Activated T-helper 2 cell treated with anti-CD3 and anti-CD28 coated beads, Interferon-gamma antibody, Interleukin-2, Interleukin-4, amounts not matched to agents 10 μg/mL and 5 μg/mL and 100 μg/mL, durations not matched to agents 14 hours and 24 hours and 36 hours (primary cell): ENCODE measurements around the gene ZNRD2. TPM values are rescaled to one million over a fixed set of nuclear protein-coding genes. Genes with fewer than 3 reads are reported as not detected.

Experiments
- DNase-seq: peaks from one replicate; pipeline ENCODE4 v3.0.0; 2021; ENCODE audit warnings: low spot score
- H3K27ac Mint-ChIP-seq: one replicate; pipeline ENCODE4 v1.8.0; 2021; ENCODE audit warnings: mixed read lengths
- H3K27me3 Mint-ChIP-seq: one replicate; pipeline ENCODE4 v1.8.0; 2021; ENCODE audit warnings: low read depth, mixed read lengths
- H3K36me3 Mint-ChIP-seq: one replicate; pipeline ENCODE4 v1.8.0; 2021; ENCODE audit warnings: low read depth, mixed read lengths
- H3K4me1 Mint-ChIP-seq: one replicate; pipeline ENCODE4 v1.8.0; 2021; ENCODE audit warnings: low read depth, mixed read lengths
- H3K4me3 Mint-ChIP-seq: one replicate; pipeline ENCODE4 v1.8.0; 2021; ENCODE audit warnings: low read depth, mild to moderate bottlenecking, moderate library complexity, mixed read lengths
- H3K9me3 Mint-ChIP-seq: one replicate; pipeline ENCODE4 v1.8.0; 2021; ENCODE audit warnings: mixed read lengths
- intact Hi-C: fragments of 100-400 bp; cut with micrococcal nuclease; formaldehyde crosslinking; loops from one replicate; pipeline ENCODE4 v1.15.1; 2023
- total RNA-seq: library from RNA; stranded (reverse); gene quantifications from 2 replicates; pipeline ENCODE4 v1.2.3, GENCODE V29; 2022

Gene ZNRD2
- total RNA-seq, 1 donor from 2014 or later, result 63.8 TPM

DNA sequence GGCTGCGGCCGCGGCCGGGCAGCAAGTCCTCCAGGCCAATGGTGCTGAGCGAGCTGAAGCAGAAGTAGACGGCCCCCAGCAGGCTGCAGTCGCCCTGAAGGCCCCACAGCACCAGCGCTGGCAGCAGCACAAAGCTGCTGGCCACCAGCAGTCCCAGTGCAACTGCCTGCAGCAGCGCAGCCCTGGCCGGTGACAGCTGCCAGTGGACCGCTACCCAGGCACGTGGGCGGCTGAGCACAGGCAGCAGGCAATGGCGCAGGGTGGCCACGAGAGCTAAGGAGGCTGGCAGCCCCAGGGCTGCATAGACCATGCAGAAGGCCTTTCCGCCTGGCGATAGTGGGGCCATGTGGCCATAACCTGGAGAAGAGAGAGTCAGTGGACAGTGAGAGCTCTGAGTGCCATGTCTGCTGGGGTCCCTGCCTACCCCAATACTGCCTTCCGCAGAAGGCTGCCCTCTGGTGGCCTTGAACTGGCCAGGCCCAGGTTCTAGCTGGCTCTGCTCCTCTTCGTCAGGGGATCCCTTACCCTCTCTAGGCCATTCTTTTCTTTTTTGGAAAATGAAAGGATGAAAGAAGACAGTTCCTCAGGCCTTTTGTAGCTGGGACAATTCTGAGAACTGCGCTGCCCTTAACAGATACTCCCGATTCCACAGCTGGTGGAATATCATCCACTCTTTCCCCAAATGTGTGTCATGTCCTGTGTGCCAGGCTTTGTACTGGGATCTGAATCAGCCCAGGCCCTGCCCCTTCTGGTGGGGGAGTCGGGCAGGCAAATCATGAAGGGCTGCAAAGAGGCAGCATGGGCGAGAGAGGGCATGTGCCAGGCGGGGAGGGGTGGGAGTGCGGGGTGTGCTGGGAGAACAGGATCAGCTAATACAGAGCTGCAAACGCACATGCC, 23.5 kb downstream of the ZNRD2 start:
- no peaks in the 10 kb centered on the region for H3K27me3 Mint-ChIP-seq
- no peak overlapping the region for H3K27ac Mint-ChIP-seq
- no peak overlapping the region for H3K4me3 Mint-ChIP-seq
- intact Hi-C loops, result no loop called here
- peaks cover 19% of the 10 kb centered on the region for H3K4me1 Mint-ChIP-seq
- H3K36me3 Mint-ChIP-seq, result peaks cover 46% of the 10 kb centered on the region
- H3K9me3 Mint-ChIP-seq, result no peaks in the 10 kb centered on the region
- DNase-seq, result no peak

GRCh38 chr11:65595131-65595530, 24.9 kb downstream of the ZNRD2 start:
- Mint-ChIP-seq H3K4me1 (peaks cover 13% of the 10 kb centered on the region), H3K9me3 (no peaks in the 10 kb centered on the region), H3K27ac (peak overlapping the region; percentile 19), H3K27me3 (no peaks in the 10 kb centered on the region), H3K36me3 (peaks cover 42% of the 10 kb centered on the region), H3K4me3 (no peak overlapping the region)
- intact Hi-C loops, result no loop called here
- no peak for DNase-seq

DNA sequence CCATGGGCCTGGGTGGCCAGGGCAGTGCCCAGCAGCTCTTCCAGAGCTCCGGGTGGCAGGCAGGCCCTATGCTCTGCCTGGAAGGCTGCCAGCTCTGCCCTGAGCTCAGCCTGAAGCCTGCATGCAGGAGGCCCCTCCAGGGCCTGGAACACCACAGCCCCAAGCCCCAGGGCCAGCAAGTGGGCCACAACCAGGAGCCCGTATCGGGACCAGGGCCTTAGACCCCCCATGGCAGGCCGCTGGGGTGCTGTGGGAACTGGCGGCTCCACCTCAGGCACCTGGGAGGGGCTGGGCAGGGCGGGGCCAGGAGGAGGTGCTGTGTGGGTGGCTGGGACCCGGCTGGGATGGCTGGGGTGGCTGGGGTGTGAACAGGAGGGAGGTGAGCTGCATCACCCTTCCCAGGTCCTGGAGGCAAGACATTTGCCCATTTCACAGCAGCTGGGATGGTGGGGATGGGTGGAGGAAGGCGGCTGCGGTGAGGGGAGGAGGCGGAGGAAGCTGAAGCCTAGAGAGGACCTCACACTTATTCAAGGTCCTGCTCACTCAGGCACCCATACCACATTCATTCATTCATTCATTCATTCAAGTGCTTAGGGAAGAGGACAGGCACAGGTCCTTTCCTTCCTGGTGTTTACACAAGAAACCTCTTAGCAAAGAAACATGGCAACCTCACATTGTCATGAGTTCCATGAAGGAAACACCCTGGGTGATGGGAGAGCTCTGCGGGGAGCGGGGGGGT, 25.4 kb downstream of the ZNRD2 start, which contains the start of gene KCNK7:
Gene KCNK7 (minus strand): TSS at position 258 of the 739 bp plus-strand sequence. CDS start 28 bp downstream, at position 230.
- H3K27me3 Mint-ChIP-seq, result no peaks in the 10 kb centered on the region
- DNase-seq, result no peak
- peaks cover 38% of the 10 kb centered on the region for H3K36me3 Mint-ChIP-seq
- peak within 1 kb of the TSS; percentile 19 for H3K27ac Mint-ChIP-seq
- H3K4me1 Mint-ChIP-seq, result peaks cover 10% of the 10 kb centered on the region
- intact Hi-C loops, result no loop called here
- no peaks in the 10 kb centered on the region for H3K9me3 Mint-ChIP-seq
- H3K4me3 Mint-ChIP-seq, result no peak within 1 kb of the TSS

- Mint-ChIP-seq H3K36me3 (peaks cover 40% of the 10 kb centered on the region), H3K27me3 (no peaks in the 10 kb centered on the region)
Measured at GRCh38 chr11:65596520-65596919, 26.2 kb downstream of the ZNRD2 start.

DNA sequence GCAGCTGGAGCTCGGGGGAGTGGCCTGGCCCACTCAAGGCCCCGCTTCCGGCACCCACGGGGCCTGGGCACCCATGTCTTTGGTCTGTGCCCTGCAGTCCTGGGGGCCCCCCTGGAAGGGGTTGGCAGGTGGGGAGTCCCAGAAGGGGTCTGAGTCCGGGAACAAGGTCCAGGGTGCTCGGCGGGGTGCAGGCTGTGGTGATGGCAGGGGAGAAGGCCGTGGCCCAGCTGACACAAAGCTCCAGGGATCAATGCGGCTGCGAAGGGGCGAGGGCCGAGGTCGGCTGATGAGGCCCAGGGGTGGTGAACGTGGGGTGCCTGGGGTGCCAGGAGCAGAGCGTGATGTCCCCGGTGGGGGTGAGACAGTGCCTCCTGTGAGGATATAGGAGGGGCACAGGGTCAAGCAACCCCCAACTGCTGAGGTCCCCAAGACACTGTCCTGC, 28.0 kb downstream of the ZNRD2 start:
- Mint-ChIP-seq H3K4me3 (no peak overlapping the region), H3K27me3 (no peaks in the 10 kb centered on the region), H3K4me1 (peaks cover 10% of the 10 kb centered on the region), H3K27ac (no peak overlapping the region), H3K9me3 (no peaks in the 10 kb centered on the region), H3K36me3 (peaks cover 41% of the 10 kb centered on the region)
- DNase-seq, result no peak
- intact Hi-C loops, result no loop called here

More at GRCh38 chr11:65596520-65596919, 26.2 kb downstream of the ZNRD2 start:
- DNase-seq, result no peak
- no peak overlapping the region for H3K4me3 Mint-ChIP-seq
- H3K4me1 Mint-ChIP-seq, result peaks cover 10% of the 10 kb centered on the region
- intact Hi-C loops, result no loop called here
- H3K27ac Mint-ChIP-seq, result peak overlapping the region; percentile 8
- no peaks in the 10 kb centered on the region for H3K9me3 Mint-ChIP-seq

DNA sequence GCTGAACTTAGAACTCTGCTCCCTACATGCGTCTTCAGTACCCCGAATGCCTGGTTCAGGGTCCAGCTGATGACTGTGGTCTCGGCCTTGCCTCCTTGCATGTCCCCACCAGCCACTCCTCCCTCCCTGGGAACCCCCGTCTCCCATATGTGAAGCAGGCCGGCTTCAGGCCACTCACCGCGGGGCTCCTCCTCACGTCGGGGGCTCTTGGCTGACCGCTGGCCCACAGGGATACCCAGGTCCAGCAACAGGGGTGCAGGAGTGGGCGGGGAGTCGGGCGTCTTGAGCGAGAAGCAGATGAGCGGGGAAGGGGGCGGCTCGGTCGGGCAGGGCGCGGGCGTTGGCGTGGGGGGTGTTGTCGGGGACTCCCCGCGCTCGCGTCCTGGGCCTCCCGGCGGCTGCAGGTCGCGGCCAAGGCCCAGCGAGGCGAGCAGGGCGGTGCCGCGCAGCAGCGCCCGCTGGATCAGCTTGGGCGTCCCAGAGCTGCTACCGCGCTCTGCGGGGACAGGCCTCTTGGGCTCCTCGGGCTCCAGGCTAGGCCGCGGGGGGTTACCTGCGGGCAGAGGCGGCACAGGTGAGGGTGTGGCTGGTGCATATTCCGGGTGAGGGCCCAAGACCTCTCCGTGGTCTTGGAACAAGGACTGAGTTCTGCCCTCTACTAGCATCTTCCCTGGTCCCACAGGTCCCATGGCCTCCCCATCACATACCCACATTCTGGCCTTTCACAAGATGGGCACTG, 29.1 kb downstream of the ZNRD2 start:
- peaks cover 42% of the 10 kb centered on the region for H3K36me3 Mint-ChIP-seq
- no peaks in the 10 kb centered on the region for H3K9me3 Mint-ChIP-seq
- H3K4me1 Mint-ChIP-seq, result peaks cover 10% of the 10 kb centered on the region

GRCh38 chr11:65599955-65600246, 29.6 kb downstream of the ZNRD2 start:
- H3K4me3 Mint-ChIP-seq, result no peak overlapping the region
- H3K9me3 Mint-ChIP-seq, result no peaks in the 10 kb centered on the region
- intact Hi-C loops, result no loop called here
- H3K36me3 Mint-ChIP-seq, result peaks cover 47% of the 10 kb centered on the region
- no peak for DNase-seq
- peaks cover 9% of the 10 kb centered on the region for H3K4me1 Mint-ChIP-seq
- no peaks in the 10 kb centered on the region for H3K27me3 Mint-ChIP-seq
- H3K27ac Mint-ChIP-seq, result no peak overlapping the region

More for the DNA sequence above, 29.1 kb downstream of the ZNRD2 start:
- DNase-seq, result no peak
- Mint-ChIP-seq H3K27me3 (no peaks in the 10 kb centered on the region), H3K27ac (no peak overlapping the region), H3K4me3 (no peak overlapping the region)
- intact Hi-C loops, result no loop called here

- no peak for DNase-seq
- H3K27me3 Mint-ChIP-seq, result no peaks in the 10 kb centered on the region
- peaks cover 5% of the 10 kb centered on the region for H3K4me1 Mint-ChIP-seq
- peaks cover 60% of the 10 kb centered on the region for H3K36me3 Mint-ChIP-seq
- H3K9me3 Mint-ChIP-seq, result no peaks in the 10 kb centered on the region
- no peak overlapping the region for H3K4me3 Mint-ChIP-seq
- no peak overlapping the region for H3K27ac Mint-ChIP-seq
- intact Hi-C loops, result no loop called here
Measured at GRCh38 chr11:65604258-65604657, 34.0 kb downstream of the ZNRD2 start.

DNA sequence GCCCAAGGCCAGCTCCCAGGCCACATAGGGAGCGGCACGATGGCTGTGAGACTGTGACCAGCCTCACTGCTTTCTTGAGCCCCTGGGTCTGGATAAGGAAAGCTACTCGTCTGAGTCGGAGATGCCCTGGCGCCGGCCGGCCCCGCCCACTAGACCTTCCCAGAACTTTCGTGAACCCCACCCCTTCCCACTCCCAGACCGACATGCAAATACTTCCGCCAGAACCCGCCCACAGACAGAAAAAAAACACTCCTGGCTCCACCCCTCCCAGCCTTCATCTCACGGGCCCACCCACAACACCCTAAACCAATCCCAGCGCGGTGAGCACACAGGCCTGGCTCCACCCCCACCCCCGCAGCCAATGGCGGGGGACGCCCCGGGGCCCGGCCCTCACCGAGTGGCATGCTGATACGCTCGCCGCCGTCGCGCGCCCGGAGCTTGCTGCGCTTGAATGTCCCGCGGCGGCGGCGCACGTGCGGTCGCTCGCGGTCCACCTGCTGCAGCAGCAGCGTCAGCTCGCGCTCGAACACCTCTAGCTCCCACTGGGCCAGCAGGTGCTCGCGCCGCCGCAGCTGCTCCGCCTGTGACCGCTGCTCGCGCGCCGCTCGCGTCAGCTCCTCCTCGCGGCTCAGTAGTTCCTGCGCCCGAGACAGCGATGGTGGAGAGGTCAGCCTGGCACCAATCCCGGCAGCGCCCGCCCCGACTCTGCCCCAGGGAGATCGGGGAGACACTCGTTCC, 36.8 kb downstream of the ZNRD2 start:
- Mint-ChIP-seq H3K36me3 (peaks cover 75% of the 10 kb centered on the region), H3K4me3 (no peak overlapping the region), H3K4me1 (peaks cover 21% of the 10 kb centered on the region), H3K27me3 (no peaks in the 10 kb centered on the region), H3K9me3 (no peaks in the 10 kb centered on the region), H3K27ac (no peak overlapping the region)
- DNase-seq, result no peak
- intact Hi-C loops, result no loop called here

GRCh38 chr11:65607614-65608426, 37.5 kb downstream of the ZNRD2 start:
- Mint-ChIP-seq H3K9me3 (no peaks in the 10 kb centered on the region), H3K4me3 (no peak overlapping the region), H3K4me1 (peaks cover 27% of the 10 kb centered on the region), H3K27me3 (no peaks in the 10 kb centered on the region), H3K36me3 (peaks cover 80% of the 10 kb centered on the region), H3K27ac (peak overlapping the region; percentile 26)
- no peak for DNase-seq
- intact Hi-C loops, result no loop called here

DNA sequence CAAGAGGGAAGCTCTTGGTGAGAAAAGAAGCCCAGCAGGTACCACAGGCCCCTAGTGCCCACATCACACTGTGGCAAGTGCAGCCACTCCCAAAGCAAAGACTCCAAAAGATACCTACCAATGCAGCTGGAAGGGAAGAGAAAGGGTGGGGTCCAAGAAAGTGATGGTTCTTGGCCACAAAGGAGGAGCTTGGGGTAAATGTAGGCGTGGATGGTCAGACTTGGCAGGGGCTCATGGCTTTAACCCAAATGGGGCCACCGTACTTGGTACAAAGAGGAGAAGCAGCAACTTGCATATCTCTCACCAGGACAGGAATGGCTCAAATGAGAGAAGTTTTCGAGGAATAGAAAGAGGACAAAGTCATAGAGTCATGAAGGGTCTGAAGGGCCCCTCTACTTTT, 39.0 kb downstream of the ZNRD2 start:
- H3K4me3 Mint-ChIP-seq, result no peak overlapping the region
- H3K9me3 Mint-ChIP-seq, result no peaks in the 10 kb centered on the region
- H3K4me1 Mint-ChIP-seq, result peaks cover 29% of the 10 kb centered on the region
- DNase-seq, result no peak
- no peaks in the 10 kb centered on the region for H3K27me3 Mint-ChIP-seq
- intact Hi-C loops, result no loop called here
- peak overlapping the region; percentile 21 for H3K27ac Mint-ChIP-seq
- H3K36me3 Mint-ChIP-seq, result peaks cover 71% of the 10 kb centered on the region
